Suprapubic skin (tissue), 4 donors: ENCODE results near the gene NSMCE1.

Source experiments
- CTCF ChIP-seq, 2 donors: fragments of 200-600 bp in 1 of 2; fragments of 450-650 bp in 1 of 2; sonication (generic) in 1 of 2; IDR thresholded peaks; one replicate each; pipeline ENCODE4 v1.5.1; 2016 to 2019; ENCODE audit warnings: antibody characterized with exemption in 2 of 2, mild to moderate bottlenecking in 1 of 2, moderate library complexity in 1 of 2
- POLR2A ChIP-seq, 2 donors: fragments of 450-650 bp; IDR thresholded peaks; one replicate each; pipeline ENCODE4 v1.6.1; 2017; ENCODE audit warnings: antibody characterized with exemption in 2 of 2, mild to moderate bottlenecking in 2 of 2, moderate library complexity in 2 of 2
- POLR2AphosphoS5 ChIP-seq, 3 donors: sonication (generic); formaldehyde crosslinking; IDR thresholded peaks; one replicate each; pipeline ENCODE4 v1.6.1; 2017; ENCODE audit warnings: antibody characterized with exemption in 3 of 3

GRCh38 chr16:27314161-27314723 lies 45.7 kb upstream of the NSMCE1 start:
- TF ChIP-seq CTCF (IDR thresholded peaks at IDR 0.05) (no peak), POLR2AphosphoS5 (IDR thresholded peaks at IDR 0.05) (no peak), POLR2A (IDR thresholded peaks at IDR 0.05) (peak in 1 of 2 donors; percentile 66)
